ENCODE results near the gene LRP6.
A peak's percentile ranks its signal among the peaks of the same experiment; 100 is the strongest.
"Not testable (repeated sequence)": the region's sequence is repeated elsewhere in the genome, so short reads cannot be mapped to it uniquely, and the experiment has no call there.

Gene LRP6

GRCh38 chr12:12266873-12267741 lies at the start of gene LRP6:
Gene LRP6 (minus strand): TSS chr12:12267044. CDS start chr12:12266735, 309 bp downstream.
- peak; percentile 94 for DNase-seq

- DNase-seq: no peak
Measured at GRCh38 chr12:12315838-12316237, 49.0 kb upstream of the LRP6 start.

GRCh38 chr12:12310695-12311094 lies 43.9 kb upstream of the LRP6 start:
- DNase-seq: not testable (repeated sequence)

GRCh38 chr12:12305568-12306300 lies 38.9 kb upstream of the LRP6 start:
- no peak for DNase-seq

GRCh38 chr12:12302976-12303375 lies 36.1 kb upstream of the LRP6 start:
- DNase-seq: no peak

GRCh38 chr12:12301122-12301521 lies 34.3 kb upstream of the LRP6 start:
- no peak for DNase-seq

GRCh38 chr12:12297201-12297830 lies 30.5 kb upstream of the LRP6 start:
- DNase-seq: no peak

- no peak for DNase-seq
Measured at GRCh38 chr12:12294215-12295005, 27.6 kb upstream of the LRP6 start.

GRCh38 chr12:12290206-12290605 lies 23.4 kb upstream of the LRP6 start:
- DNase-seq: no peak

GRCh38 chr12:12286441-12286840 lies 19.6 kb upstream of the LRP6 start:
- no peak for DNase-seq

- DNase-seq: no peak
Measured at GRCh38 chr12:12282761-12283425, 16.0 kb upstream of the LRP6 start.

GRCh38 chr12:12282202-12282601 lies 15.4 kb upstream of the LRP6 start:
- no peak for DNase-seq

- DNase-seq: no peak
Measured at GRCh38 chr12:12281134-12281533, 14.3 kb upstream of the LRP6 start.

- no peak for DNase-seq
Measured at GRCh38 chr12:12278899-12279298, 12.1 kb upstream of the LRP6 start.

GRCh38 chr12:12275874-12276273 lies 9.0 kb upstream of the LRP6 start:
- DNase-seq: no peak

GRCh38 chr12:12273291-12273957 lies 6.6 kb upstream of the LRP6 start:
- no peak for DNase-seq

GRCh38 chr12:12272869-12273268 lies 6.0 kb upstream of the LRP6 start:
- no peak for DNase-seq

GRCh38 chr12:12270226-12270625 lies 3.4 kb upstream of the LRP6 start:
- no peak for DNase-seq

GRCh38 chr12:12267742-12268200 lies 927 bp upstream of the LRP6 start:
- DNase-seq: peak; percentile 45

- no peak for DNase-seq
Measured at GRCh38 chr12:12266389-12266872, 413 bp downstream of the LRP6 start.

Measured in NCI-H1105 (cell line).